SK-N-SH (cell line): Measurements from ENCODE around the gene HDGF. TPM values are rescaled to one million over a fixed set of nuclear protein-coding genes. Genes with fewer than 3 reads are reported as not detected.

Experiments used
- CHD2 ChIP-seq: fragments of 150-350 bp; IDR thresholded peaks from 2 replicates; pipeline ENCODE4 v1.6.1; 2018; ENCODE audit warnings: low read length; ENCODE audit not compliant: partially characterized antibody
- ELF1 ChIP-seq: IDR thresholded peaks from 2 replicates; pipeline ENCODE4 v1.4.0; 2012
- EP300 ChIP-seq, 2 experiments: IDR thresholded peaks; 2 replicates each; pipeline versions ENCODE4 v1.4.0 to v1.6.1; 2012; ENCODE audit warnings: borderline replicate concordance in 1 of 2, low read depth in 1 of 2, low read length in 1 of 2
- FOSL2 ChIP-seq: IDR thresholded peaks from 2 replicates; pipeline ENCODE4 v1.4.0; 2012; ENCODE audit warnings: low read depth, mild to moderate bottlenecking, moderate library complexity, borderline replicate concordance
- FOXJ3 ChIP-seq: sonication (generic); formaldehyde crosslinking; IDR thresholded peaks from 2 replicates; pipeline ENCODE4 v1.5.1; 2020; ENCODE audit warnings: mild to moderate bottlenecking, missing genetic modification reagents
- FOXM1 ChIP-seq: IDR thresholded peaks from 2 replicates; pipeline ENCODE4 v1.4.0; 2012; ENCODE audit warnings: low read depth, mild to moderate bottlenecking
- GATA2 ChIP-seq: sonication (generic); formaldehyde crosslinking; IDR thresholded peaks from 2 replicates; pipeline ENCODE4 v1.5.0; 2020; ENCODE audit warnings: mild to moderate bottlenecking, missing genetic modification reagents
- JUND ChIP-seq: IDR thresholded peaks from 2 replicates; pipeline ENCODE4 v1.4.0; 2012
- MEF2A ChIP-seq: IDR thresholded peaks from 2 replicates; pipeline ENCODE4 v1.4.0; 2012; ENCODE audit warnings: low read depth, borderline replicate concordance
- MXI1 ChIP-seq: IDR thresholded peaks from 2 replicates; pipeline ENCODE4 v1.6.1; 2012; ENCODE audit warnings: mild to moderate bottlenecking, low read depth, low read length, improper control_type of control experiment
- NRF1 ChIP-seq: IDR thresholded peaks from 2 replicates; pipeline ENCODE4 v1.6.1; 2012; ENCODE audit warnings: low read depth, mild to moderate bottlenecking, low read length
- POLR2AphosphoS5 ChIP-seq: IDR thresholded peaks from 2 replicates; pipeline ENCODE4 v1.6.1; 2012; ENCODE audit warnings: low read depth, low read length
- RCOR1 ChIP-seq: fragments of 150-350 bp; IDR thresholded peaks from 2 replicates; pipeline ENCODE4 v1.6.1; 2017; ENCODE audit warnings: antibody characterized with exemption, low read length
- RFX5 ChIP-seq: IDR thresholded peaks from 2 replicates; pipeline ENCODE4 v1.6.1; 2012; ENCODE audit warnings: mild to moderate bottlenecking, improper control_type of control experiment, low read length
- RXRA ChIP-seq: IDR thresholded peaks from 2 replicates; pipeline ENCODE4 v1.4.0; 2012; ENCODE audit warnings: low read depth, mild to moderate bottlenecking, borderline replicate concordance
- SIN3A ChIP-seq: IDR thresholded peaks from 2 replicates; pipeline ENCODE4 v1.6.1; 2012; ENCODE audit warnings: low read depth, mild to moderate bottlenecking, low read length, moderate library complexity, borderline replicate concordance
- SMC3 ChIP-seq: IDR thresholded peaks from 2 replicates; pipeline ENCODE4 v1.6.1; 2012; ENCODE audit warnings: low read depth, low read length, improper control_type of control experiment
- TEAD4 ChIP-seq: IDR thresholded peaks from 2 replicates; pipeline ENCODE4 v1.4.0; 2012; ENCODE audit warnings: mild to moderate bottlenecking, borderline replicate concordance; ENCODE audit not compliant: insufficient read depth
- YY1 ChIP-seq: IDR thresholded peaks from 2 replicates; pipeline ENCODE4 v1.4.0; 2012; ENCODE audit warnings: low read depth, mild to moderate bottlenecking
- polyA plus RNA-seq, 3 experiments: library from polyadenylated mRNA; depleted of rRNA; stranded (reverse); fragments of >200 nt; gene quantifications; 2 replicates each; pipeline ENCODE4 v1.2.3, GENCODE V29; 2012
- TF ChIP-seq, protein P1 (sequence below): IDR thresholded peaks from 2 replicates; pipeline ENCODE4 v1.4.0; 2012; ENCODE audit warnings: low read depth, borderline replicate concordance
- TF ChIP-seq, protein P2 (sequence below): fragments of 150-350 bp; IDR thresholded peaks from 2 replicates; pipeline ENCODE4 v1.6.1; 2016; ENCODE audit warnings: mild to moderate bottlenecking, low read depth, low read length
- TF ChIP-seq, protein P3 (sequence below): fragments of 150-350 bp; IDR thresholded peaks from 2 replicates; pipeline ENCODE4 v1.6.1; 2017; ENCODE audit warnings: antibody characterized with exemption, low read length, low read depth, borderline replicate concordance

HDGF gene
- polyA plus RNA-seq, 1 of the 3 experiments (the other 2 are of a cell fraction): 152 TPM

DNA sequence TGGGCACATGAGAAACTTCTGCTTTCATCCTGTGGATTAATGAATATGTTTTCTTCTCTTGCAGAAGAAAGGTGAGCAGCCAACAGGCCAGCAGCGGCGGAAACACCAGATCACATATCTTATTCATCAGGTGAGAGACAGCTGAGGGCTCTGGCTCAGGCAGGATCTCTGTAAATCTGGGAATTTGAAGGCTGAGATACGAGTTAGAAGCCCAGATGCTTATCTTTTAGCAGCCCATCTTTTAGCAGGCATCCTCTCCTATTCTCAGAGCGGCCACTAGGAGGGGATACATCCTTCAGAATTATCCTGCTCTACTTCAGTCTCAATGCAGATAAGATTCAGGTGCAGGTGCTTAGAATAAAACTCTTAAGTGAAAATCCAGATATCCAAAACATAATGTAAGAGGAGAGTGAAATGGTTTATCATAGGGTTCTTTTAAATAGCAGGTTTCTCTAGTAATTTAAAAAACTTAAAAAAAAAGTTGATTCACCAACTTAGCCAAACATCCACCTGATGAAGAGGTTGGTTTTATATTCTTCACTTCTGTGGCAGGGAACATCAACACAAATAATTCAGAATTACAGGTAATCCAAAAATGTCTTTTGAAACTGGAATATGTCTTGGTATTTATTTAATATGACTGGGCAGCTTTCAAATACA lies 45.9 kb upstream of the HDGF start (continued):
- TF ChIP-seq, protein P1, sequence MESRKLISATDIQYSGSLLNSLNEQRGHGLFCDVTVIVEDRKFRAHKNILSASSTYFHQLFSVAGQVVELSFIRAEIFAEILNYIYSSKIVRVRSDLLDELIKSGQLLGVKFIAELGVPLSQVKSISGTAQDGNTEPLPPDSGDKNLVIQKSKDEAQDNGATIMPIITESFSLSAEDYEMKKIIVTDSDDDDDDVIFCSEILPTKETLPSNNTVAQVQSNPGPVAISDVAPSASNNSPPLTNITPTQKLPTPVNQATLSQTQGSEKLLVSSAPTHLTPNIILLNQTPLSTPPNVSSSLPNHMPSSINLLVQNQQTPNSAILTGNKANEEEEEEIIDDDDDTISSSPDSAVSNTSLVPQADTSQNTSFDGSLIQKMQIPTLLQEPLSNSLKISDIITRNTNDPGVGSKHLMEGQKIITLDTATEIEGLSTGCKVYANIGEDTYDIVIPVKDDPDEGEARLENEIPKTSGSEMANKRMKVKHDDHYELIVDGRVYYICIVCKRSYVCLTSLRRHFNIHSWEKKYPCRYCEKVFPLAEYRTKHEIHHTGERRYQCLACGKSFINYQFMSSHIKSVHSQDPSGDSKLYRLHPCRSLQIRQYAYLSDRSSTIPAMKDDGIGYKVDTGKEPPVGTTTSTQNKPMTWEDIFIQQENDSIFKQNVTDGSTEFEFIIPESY: no peak
- TF ChIP-seq RFX5 (peak; percentile 28; the same call in 1 of the 2 replicates), CHD2 (peak; percentile 72), GATA2 (CRISPR knock-in tag) (peak; percentile 97), FOXM1 (no peak), FOXJ3 (CRISPR knock-in tag) (no peak), MXI1 (peak; percentile 67; the same call in 1 of the 2 replicates), POLR2AphosphoS5 (no peak), SMC3 (peak; percentile 88), RCOR1 (peak; percentile 78), RXRA (no peak), EP300 (IDR thresholded peaks at IDR 0.05; ENCODE audit: borderline replicate concordance in 1 of 2, low read depth in 1 of 2, low read length in 1 of 2) (peak in 1 of 2 experiments; percentile 83; a peak in 2 of 4 replicates), NRF1 (no peak), YY1 (no peak), JUND (no peak), FOSL2 (no peak), SIN3A (no peak), ELF1 (no peak), MEF2A (no peak), TEAD4 (no peak)
- TF ChIP-seq, protein P2, sequence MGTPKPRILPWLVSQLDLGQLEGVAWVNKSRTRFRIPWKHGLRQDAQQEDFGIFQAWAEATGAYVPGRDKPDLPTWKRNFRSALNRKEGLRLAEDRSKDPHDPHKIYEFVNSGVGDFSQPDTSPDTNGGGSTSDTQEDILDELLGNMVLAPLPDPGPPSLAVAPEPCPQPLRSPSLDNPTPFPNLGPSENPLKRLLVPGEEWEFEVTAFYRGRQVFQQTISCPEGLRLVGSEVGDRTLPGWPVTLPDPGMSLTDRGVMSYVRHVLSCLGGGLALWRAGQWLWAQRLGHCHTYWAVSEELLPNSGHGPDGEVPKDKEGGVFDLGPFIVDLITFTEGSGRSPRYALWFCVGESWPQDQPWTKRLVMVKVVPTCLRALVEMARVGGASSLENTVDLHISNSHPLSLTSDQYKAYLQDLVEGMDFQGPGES: no peak
- TF ChIP-seq, protein P3, sequence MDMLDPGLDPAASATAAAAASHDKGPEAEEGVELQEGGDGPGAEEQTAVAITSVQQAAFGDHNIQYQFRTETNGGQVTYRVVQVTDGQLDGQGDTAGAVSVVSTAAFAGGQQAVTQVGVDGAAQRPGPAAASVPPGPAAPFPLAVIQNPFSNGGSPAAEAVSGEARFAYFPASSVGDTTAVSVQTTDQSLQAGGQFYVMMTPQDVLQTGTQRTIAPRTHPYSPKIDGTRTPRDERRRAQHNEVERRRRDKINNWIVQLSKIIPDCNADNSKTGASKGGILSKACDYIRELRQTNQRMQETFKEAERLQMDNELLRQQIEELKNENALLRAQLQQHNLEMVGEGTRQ: no peak
